GM21367 (cell line): Measurements from ENCODE around the gene LYZL6.
"Not testable (repeated sequence)": the region's sequence is repeated elsewhere in the genome, so short reads cannot be mapped to it uniquely, and the experiment has no call there.

Experiments
- ATAC-seq: cut with Tn5 transposase; IDR thresholded peaks from one replicate; pipeline ENCODE4 v1.9.1; 2021; ENCODE audit not compliant: unreplicated experiment

The LYZL6 gene

DNA sequence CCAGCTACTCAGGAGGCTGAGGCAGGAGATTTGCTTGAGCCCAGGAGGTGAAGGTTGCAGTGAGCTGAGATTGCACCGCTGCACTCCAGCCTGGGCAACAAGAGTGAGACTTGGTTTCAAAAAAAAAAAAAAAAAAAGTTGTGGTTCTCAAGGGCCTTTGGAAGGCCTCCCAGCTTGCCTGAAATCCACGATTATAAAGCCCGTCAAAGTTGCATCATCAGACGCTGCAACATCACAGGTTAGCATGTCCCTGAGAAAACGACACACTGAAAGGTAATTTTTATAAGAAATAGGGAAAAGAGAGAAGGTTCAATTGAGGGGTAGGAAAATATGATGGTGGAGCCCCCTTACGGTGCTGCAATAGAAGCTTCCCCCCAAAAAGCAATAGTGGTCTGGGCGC, 4.6 kb upstream of the LYZL6 start:
- ATAC-seq, result no peak

DNA sequence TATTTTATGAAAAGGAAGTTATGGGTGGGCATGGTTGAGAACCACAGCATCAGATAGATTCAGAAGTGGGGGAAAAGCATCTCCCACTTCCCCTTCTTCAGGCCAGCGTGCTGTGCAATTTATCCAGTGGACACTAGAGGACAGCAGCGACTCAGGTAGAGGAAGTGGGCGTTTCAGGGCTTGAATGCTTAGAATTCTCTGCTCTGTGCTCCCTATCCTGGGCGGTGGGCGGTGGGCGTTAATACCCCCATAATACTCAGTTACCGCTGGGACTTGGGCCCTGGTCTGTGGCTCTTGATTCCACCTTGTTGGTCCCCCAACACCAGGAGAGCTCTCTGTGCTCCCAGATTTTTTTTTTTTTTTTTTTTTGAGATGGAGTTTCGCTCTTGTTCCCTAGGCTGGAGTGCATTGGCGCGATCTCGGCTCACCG, 3.7 kb upstream of the LYZL6 start:
- no peak for ATAC-seq

DNA sequence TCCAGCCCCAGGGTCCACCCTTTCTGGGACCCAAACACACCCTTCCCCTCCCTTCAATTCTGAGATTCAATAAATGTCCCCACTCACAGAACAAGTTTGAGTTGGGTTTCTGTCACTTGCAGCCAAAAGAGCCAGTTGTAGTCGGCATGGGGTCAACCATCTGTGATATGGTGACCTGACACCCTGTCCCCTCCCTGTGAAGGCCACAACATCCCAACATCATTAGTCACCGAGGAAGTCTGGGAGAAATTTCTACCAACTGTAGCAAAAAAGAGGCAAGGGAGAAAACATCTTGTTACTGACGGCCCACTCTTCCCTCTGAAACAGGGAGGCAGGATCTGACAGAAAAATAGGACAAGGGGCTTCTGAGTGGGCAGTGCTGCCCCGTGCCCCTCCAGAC, 638 bp upstream of the LYZL6 start:
- no peak for ATAC-seq

DNA sequence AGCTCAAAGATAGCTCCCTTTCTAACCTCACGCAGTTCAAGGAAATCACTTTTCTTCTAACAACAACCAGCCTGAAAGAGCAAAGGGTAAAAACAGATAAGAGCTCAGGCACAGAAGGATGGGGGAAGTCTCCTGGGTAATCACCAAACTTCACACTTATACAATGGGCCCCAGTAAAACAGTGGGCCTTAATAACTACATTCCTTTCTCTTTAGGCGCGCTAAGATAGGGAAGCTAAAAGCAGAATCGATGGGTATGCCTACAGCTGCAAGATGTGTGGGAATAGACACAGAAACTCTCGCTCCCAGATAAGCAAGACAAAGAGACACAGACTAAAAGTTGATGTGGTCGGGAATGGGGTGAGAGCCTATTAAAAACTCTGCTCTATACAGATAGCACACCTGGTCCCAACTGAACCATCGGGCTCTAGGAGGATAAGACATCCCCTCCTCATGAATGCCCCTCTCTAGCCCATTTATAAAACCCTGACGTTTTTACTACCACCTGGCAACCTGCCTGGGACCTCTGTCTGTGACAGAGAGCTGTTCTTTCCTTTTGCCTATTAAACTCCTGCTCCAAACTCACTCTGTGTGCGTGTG, 826 bp downstream of the LYZL6 start:
- ATAC-seq, result no peak

DNA sequence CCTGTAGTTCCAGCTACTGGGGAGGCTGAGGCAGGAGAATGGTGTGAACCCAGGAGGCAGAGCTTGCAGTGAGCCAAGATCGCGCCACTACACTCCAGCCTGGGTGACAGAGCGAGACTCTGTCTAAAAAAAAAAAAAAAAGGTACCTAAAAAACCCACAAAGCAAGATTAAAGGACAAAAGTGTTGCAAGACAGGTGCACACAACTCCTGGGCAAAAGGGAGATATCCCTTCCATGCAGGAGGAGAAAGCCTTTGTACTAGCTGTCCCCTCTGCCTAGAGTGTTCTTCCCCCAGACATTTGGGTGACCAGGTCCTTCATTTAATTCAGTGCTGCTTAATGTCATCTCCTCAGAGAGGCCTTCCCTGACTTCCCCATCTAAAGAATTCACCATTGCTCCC, 5.0 kb downstream of the LYZL6 start:
- ATAC-seq, result not testable (repeated sequence)

DNA sequence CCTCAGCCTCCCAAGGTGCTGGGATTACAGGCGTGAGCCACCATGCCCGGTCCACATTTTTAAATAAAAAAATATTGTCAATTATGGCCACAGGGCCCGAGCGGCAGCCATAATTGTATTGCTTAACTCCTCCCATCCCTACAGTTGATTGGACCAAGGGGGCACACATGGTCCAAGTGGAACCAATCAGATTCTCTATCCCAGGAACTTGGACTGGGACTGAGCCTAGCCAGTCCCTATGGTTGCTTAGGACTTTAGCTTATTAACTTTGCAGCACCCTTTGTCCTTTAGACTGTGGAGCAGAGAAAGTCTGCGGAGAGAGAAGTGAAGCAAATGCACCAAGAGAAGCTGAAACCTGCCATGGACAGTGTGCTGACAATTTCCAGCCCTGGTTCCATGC, 7.5 kb downstream of the LYZL6 start:
- ATAC-seq, result no peak

DNA sequence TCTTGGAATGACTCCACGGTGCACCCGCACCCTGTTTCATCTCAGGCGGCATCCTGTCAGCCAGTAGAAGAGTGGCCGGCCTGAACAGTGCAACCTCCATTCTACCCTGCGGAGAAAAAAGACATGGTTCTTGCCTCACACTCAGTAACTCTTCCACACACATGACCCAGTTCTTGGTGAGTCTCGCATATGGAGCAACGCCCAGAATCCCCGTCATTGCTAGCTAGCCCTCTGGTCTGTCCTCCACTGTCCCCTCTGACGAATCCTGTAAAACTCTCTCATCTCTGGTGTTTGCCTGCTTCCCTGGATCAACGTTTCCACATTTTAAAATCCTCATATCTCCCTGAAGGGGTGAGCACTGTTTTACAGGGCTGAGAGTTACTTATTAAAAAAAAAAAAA, 8.8 kb downstream of the LYZL6 start:
- no peak for ATAC-seq

DNA sequence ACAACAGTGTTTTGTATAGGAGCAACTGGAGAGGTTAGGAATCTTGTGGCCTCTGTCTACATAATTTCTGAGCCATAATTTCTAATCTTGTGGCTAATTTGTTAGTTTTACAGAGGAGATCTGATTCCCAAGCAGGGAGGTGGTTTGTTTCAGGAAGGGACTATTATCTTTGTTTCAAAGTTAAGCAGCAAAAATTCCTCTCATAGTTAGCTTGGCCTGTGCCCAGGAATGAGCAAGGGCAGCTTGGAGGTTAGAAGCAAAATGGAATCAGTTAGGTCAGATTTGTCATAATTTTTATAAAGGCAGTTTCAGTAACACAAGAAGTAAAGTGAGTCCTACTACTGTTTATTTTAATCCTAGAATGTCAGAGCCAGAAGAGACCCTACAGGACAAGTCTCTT, 10.9 kb downstream of the LYZL6 start:
- no peak for ATAC-seq

DNA sequence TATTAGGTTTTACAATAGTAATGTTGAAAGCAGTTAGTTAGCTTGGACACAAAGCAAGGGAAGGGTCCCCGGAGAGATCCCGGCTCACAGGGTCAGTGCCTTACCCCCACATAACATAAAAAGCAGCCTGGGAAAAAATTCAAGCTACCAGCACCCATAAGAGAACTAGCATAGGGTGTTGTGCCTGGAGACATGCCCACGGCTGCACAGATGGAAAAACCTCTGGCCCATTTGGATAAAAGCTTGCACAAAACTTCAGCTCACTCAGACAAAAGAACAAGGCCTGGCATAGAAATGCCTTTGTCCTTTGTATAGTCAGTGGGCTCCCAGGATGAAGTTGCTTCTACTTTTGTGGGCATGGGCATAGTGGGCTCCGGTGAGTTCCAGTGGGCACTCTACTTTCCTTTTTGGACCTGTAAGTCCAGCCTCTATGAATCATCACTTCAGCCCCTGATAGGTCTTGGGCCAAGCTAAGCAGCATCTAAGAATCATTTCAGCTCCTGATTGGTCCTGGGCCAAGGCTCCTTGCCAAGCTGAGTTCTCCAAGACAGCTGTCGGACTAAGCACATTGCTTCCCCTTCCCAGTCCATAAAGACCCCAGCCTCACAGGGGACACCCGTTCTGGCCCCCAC, 11.6 kb downstream of the LYZL6 start:
- ATAC-seq, result no peak

DNA sequence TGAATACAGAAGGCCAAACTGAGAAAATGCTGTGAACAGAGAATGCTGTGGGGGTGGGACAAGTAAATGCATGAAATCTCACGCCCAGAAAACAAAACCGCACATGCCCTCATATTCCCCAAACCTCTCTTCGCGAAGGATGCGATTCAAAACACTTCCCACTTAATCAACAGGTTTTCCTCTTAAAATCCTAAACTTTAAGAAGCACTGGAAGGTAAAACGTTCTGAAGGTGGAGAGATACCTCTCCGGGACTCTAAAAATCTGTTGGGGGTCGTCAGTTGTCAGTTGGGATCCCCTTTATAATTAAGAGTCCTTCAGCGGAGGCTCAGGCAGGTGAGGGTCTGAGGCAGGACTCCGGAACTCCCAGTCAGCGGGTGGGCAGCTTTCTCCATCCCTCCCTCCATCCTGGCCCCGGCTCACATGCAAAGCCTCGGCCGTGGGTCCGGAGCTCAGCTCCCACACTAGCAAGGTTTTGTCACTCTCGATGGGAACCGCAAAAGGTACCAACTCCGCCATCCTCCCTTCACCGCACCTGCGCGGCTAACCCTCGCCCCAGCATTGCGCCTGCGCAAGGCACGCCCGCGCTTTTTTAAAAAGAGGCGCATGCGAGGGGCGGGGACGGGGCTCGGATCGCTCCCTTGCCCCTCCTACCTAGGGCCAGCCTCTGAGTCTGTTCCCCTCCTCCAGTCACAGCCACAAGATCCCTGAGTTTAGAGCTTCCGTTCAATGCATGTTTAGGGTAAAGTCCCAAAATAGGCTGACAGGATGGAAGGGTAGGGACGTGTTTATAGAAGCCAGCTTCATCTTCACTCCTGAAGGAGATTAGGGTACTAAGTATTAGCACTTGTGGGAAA, 13.1 kb downstream of the LYZL6 start, which contains the start of gene RDM1:
Gene RDM1, minus strand, starts transcription at position 563 of the 855 bp plus-strand sequence. Its CDS starts 46 bp downstream, at position 517.
- no peak for ATAC-seq

DNA sequence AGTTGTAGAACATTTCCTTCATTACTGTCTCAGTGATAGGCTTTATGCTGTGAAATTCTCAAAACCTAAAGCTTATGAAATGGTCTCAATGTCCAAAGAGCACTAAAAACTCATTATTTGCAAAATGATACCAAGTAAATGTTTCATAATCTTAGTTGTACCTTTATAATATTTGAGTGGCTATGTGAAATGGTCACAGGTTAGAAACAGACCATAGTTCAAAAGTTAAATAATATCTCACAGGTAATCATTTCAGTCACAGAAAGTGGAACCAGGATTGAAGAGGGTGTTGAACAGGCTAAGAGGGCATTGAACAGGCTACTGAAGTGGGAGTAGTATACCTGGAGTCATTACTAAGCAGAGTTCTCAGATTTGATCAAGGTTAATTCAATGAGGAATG, 15.8 kb downstream of the LYZL6 start:
- no peak for ATAC-seq

DNA sequence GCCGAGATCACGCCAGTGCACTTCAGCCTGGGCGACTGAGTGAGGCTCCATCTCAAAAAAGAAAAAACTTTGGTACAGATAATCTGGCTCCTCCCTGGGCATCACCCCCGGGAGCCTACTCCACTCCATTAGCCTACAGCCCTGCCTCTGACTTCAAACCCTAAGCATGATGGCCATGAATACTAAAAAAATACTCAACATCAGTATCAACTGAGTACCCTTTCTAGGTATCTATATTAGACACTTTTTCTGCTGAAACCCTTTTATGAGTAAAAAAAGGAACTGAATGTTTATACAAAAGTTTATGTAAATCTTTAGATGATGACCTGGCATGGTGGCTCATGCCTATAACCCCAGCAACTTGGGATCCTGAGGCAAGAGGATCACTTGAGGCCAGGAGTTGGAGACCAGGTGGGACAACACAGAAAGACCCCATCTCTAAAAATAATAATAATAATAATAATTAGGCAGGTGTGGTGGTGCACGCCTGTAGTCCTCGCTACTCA, 19.9 kb downstream of the LYZL6 start:
- no peak for ATAC-seq

DNA sequence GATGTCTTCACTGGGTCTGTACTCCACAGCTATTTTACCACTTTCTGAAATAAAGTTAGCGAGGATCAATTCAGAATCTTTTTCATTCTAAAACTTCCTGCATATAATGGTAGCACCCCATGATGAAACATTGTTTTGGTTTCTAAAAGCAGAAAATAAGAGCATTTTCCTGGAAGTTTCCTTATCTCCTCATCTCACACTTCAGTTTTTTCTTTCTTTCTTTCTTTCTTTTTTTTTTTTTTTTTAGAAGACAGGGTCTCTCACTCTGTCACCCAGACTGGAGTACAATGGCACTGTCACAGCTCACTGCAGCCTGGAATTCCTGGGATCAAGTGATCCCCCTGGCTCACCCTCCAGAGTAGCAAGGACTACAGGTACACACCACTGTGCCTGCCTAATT, 23.3 kb downstream of the LYZL6 start:
- ATAC-seq, result no peak

DNA sequence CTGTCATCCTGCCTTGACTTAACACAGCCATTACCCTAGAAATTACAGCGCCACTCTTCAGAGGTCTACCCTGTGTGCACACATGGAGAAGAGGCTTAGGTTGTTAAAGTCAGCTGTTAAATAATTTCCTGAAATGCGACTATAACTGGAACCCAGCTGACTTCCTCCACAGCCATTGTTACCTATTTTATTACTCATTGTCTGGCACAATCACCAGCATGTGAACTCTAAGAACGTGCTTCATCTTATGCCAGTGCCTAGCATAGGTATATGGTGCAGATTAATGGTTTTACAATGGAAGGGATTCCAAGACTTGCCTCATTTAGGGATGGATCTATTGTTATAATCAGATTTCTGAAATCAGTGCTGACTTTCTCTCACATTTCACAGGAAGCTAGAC, 24.8 kb downstream of the LYZL6 start:
- no peak for ATAC-seq

DNA sequence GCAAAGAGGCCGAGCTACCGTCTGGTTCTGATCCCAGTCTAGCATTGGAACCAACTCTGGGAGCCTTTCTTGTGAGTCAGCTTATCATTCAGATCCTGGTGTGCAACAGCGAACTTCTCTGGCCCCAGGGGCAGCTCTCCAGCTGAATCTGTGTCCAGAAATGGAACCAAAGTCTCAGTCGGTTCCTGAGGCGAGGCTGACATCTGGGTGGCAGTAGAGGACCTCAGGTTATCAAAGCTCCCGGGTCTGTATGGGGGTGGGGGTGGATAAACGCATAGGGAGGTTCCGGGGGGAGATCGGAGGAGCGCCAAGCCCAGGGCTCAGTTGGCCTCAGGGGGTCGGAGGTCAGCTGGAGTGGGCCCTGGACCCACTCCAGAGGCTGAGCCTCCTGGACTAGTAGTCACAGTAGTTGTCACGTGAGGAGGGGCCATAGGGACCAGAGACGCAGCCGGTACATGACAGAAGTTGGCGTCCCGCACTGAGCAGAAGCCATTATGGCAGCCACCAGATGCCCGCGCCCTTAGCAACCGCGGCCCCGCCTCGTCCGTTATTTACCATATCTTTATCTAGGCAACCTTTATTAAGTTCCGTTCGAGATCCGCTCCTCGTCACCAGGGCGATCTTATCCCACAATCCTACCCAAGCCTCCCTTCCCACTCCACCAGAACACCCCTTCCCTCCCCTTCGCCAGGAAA, 25.8 kb downstream of the LYZL6 start:
- no peak for ATAC-seq

DNA sequence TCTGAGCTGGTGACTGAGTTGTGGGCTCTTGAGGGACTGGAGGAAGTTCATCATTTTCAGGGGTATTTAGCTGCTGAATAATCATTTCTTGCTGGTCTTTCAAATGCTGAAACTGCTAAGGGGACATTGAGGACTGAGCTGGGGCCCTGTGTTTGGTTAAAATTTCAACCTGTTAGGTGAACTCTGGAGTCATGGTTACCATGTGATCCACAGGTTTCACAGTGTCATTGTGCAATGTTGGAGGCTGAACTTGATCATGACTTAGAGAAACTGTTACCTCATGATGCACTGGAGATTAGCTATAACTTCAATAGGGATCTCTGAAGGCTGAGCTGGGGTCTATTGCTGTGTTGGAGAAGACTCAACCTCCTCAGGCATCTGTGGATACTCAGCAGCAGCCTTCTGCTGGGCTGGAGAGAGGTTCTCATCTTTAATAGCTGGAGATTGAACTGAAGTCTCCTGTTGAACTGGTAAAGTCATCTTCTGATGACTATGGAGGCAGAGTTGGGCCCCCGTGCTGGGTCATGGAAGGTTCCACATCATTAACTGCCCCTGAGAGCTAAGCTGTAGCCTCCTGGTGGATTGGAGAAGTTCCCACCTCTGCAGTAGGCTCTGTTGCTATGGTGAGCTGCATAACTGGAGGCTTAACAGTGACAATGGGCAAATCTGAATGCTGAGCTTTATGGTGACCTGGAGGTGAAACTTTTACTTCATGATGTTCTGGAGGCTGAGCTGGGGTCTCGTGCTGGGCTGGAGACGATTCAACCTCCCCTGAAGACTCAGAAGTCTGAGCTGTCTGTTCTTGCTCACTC, 28.2 kb downstream of the LYZL6 start:
- ATAC-seq, result no peak

DNA sequence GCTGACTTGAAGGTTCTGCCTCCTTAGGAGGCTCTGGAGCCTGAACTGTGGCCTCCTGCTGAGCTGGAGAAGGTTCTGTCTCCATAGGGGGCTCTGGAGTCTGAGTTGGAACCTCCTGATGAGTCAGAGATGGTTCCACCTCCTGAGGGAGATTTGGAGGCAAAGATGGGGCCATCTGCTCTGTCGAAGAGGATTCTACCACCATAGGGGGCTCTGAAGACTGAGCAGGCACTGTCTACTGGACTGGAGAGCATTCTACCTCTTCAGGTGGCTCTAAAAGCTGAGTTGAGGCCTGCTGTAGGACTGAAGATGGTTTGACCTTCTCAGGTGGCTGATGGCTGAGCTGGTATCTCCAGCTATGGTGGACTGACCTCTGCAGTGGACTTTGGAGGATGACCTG, 29.2 kb downstream of the LYZL6 start:
- no peak for ATAC-seq

DNA sequence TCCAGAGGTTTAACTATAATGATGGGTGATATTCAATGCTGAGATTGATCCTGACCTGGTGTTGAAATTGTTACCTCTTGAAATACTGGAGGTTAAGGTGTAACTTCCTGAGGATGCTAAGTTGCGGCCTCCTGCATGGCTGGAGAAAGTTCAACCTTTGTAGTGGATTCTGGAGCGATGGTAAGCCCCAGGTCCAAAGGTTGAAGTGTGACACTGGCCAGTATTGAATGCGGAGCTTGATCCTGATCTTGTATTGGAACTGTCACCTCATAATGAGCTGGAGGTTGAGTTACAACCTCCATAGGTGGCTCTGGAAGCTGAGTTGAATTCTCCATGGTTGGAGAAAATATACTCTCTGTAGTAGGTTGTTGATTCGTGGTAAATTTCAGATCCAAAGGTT, 29.9 kb downstream of the LYZL6 start:
- no peak for ATAC-seq

DNA sequence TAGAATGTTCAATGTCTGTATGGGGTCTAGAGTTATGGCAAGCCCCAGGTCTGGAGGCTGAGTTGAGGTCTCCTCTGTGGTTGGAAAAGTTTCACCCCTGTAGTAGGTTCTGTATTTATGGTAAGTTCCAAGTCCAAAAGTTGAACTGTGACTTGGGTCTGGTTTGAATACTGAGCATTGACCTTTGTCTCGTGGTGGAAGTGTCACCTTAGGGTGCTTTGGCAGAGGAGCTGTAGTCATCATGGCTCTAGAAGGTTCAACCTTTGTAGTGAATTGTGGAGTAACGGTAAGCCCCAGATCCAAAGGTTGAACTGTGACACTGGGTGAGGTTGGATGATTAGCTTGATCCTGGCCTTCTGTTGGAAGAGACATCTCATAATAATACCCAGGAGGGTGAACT, 30.6 kb downstream of the LYZL6 start:
- no peak for ATAC-seq

DNA sequence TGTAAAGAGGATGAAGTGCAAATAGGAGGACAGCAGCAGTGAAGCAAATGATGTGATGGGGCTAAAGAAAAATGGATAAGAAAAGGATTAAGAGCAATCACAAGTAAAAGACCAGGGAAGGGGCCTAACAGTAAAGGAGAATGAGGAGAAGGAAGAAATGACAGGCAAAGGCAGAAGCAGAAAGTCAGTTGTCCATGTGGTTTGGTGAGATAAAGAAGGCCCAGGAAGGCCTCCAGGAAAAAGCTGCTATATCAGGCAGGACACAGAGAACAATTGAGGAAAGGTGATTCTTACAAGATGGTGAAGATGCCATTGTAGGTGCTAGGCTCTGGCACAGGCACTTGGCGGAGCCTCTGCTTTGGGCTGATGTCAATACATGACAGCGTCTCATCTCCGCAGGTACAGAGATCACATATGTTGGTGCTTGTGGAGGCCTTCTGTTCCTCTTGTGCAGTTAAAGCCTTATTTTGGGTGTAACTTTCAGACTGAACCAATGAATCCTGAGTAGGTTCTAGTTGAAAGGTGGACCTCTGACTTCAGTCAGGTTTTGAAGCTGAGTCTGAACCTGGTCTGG, 31.1 kb downstream of the LYZL6 start:
- no peak for ATAC-seq
